HEK293 (cell line): Measurements from ENCODE around the gene SH3BP4.
A peak's percentile ranks its signal among the peaks of the same experiment; 100 is the strongest.

Experiments
- CTCF ChIA-PET: fragments of 350-600 bp; formaldehyde crosslinking; extraction: SDS; loops from one replicate; lab custom pipeline; 2021; ENCODE audit warnings: antibody characterized with exemption; lab: Yijun Ruan, JAX
- POLR2A ChIA-PET: fragments of 300-600 bp; formaldehyde crosslinking; extraction: SDS; loops from one replicate; lab custom pipeline; 2020; ENCODE audit warnings: antibody characterized with exemption, inconsistent platforms; lab: Yijun Ruan, JAX
- H3K27ac ChIP-seq: fragments of 200-500 bp; sonication (Bioruptor generic); 2 replicates; pipeline ENCODE4 v1.5.1; 2014; ENCODE audit warnings: low read depth, low read length, control low read depth, inconsistent platforms; ENCODE audit errors: extremely low read depth
- H3K36me3 ChIP-seq, 2 experiments: fragments of 200-500 bp in 1 of 2; sonication (Bioruptor generic) in 1 of 2; 1 replicate in 1 of 2; 2 replicates in 1 of 2; pipeline ENCODE4 v1.5.1; 2014 to 2017; ENCODE audit warnings: inconsistent platforms in 2 of 2, low read length in 2 of 2; ENCODE audit not compliant: control insufficient read depth in 2 of 2, insufficient read depth in 1 of 2
- H3K4me1 ChIP-seq: fragments of 200-500 bp; sonication (Bioruptor generic); 2 replicates; pipeline ENCODE4 v1.5.1; 2014; ENCODE audit warnings: mild to moderate bottlenecking, low read length, inconsistent platforms; ENCODE audit not compliant: control insufficient read depth, insufficient read depth
- H3K4me3 ChIP-seq: 2 replicates; pipeline ENCODE4 v1.5.1; 2011; ENCODE audit warnings: low read depth, mild to moderate bottlenecking, control low read depth, low read length, moderate library complexity
- H3K9me3 ChIP-seq: fragments of 200-500 bp; sonication (Bioruptor generic); 2 replicates; pipeline ENCODE4 v1.5.1; 2014; ENCODE audit warnings: low read depth, low read length, inconsistent platforms; ENCODE audit not compliant: control insufficient read depth, insufficient read depth
- GLI4 ChIP-seq: fragments of 450-650 bp; formaldehyde crosslinking; IDR thresholded peaks from 2 replicates; pipeline ENCODE4 v1.5.1; 2016; ENCODE audit warnings: missing biosample characterization, missing genetic modification characterization
- GLIS1 ChIP-seq: fragments of 450-650 bp; formaldehyde crosslinking; IDR thresholded peaks from 2 replicates; pipeline ENCODE4 v1.5.1; 2016; ENCODE audit warnings: missing biosample characterization, missing genetic modification characterization
- ZBTB21 ChIP-seq: fragments of 450-650 bp; formaldehyde crosslinking; IDR thresholded peaks from 2 replicates; pipeline ENCODE4 v1.5.1; 2017; ENCODE audit warnings: missing biosample characterization, missing genetic modification characterization
- ZFHX2 ChIP-seq: fragments of 450-650 bp; formaldehyde crosslinking; conservative IDR thresholded peaks from 2 replicates; pipeline ENCODE4 v1.5.1; 2016; ENCODE audit warnings: missing biosample characterization, missing genetic modification characterization
- ZNF169 ChIP-seq: fragments of 450-650 bp; formaldehyde crosslinking; IDR thresholded peaks from 2 replicates; pipeline ENCODE4 v1.5.1; 2016; ENCODE audit warnings: missing biosample characterization, missing genetic modification characterization
- ZNF184 ChIP-seq: fragments of 450-650 bp; IDR thresholded peaks from 2 replicates; pipeline ENCODE4 v1.5.1; 2018; ENCODE audit warnings: missing biosample characterization, mild to moderate bottlenecking, missing genetic modification characterization
- ZNF211 ChIP-seq: fragments of 450-650 bp; formaldehyde crosslinking; IDR thresholded peaks from 2 replicates; pipeline ENCODE4 v1.5.1; 2016; ENCODE audit warnings: low read depth, missing biosample characterization, missing genetic modification characterization
- ZNF214 ChIP-seq: fragments of 450-650 bp; formaldehyde crosslinking; IDR thresholded peaks from 2 replicates; pipeline ENCODE4 v1.5.1; 2017; ENCODE audit warnings: missing biosample characterization, mild to moderate bottlenecking, missing genetic modification characterization, borderline replicate concordance
- ZNF311 ChIP-seq: fragments of 450-650 bp; formaldehyde crosslinking; IDR thresholded peaks from 2 replicates; pipeline ENCODE4 v1.5.1; 2017; ENCODE audit warnings: missing biosample characterization, missing genetic modification characterization, borderline replicate concordance
- ZNF335 ChIP-seq: fragments of 450-650 bp; formaldehyde crosslinking; conservative IDR thresholded peaks from 2 replicates; pipeline ENCODE4 v1.5.1; 2016; ENCODE audit warnings: missing biosample characterization, missing genetic modification characterization
- ZNF48 ChIP-seq: fragments of 450-650 bp; formaldehyde crosslinking; IDR thresholded peaks from 2 replicates; pipeline ENCODE4 v1.5.1; 2016; ENCODE audit warnings: missing biosample characterization, missing genetic modification characterization
- ZNF510 ChIP-seq: fragments of 450-650 bp; formaldehyde crosslinking; IDR thresholded peaks from 2 replicates; pipeline ENCODE4 v1.5.1; 2018; ENCODE audit warnings: mild to moderate bottlenecking, missing genetic modification characterization, missing biosample characterization; ENCODE audit not compliant: insufficient replicate concordance
- ZNF585B ChIP-seq: fragments of 450-650 bp; formaldehyde crosslinking; IDR thresholded peaks from 2 replicates; pipeline ENCODE4 v1.5.1; 2016; ENCODE audit warnings: missing biosample characterization, missing genetic modification characterization
- ZNF600 ChIP-seq: fragments of 450-650 bp; formaldehyde crosslinking; IDR thresholded peaks from 2 replicates; pipeline ENCODE4 v1.5.1; 2016; ENCODE audit warnings: missing biosample characterization, missing genetic modification characterization
- ZNF660 ChIP-seq: fragments of 450-650 bp; IDR thresholded peaks from 2 replicates; pipeline ENCODE4 v1.5.1; 2018; ENCODE audit warnings: missing biosample characterization, mild to moderate bottlenecking, missing genetic modification characterization
- ZXDB ChIP-seq: fragments of 450-650 bp; formaldehyde crosslinking; IDR thresholded peaks from 2 replicates; pipeline ENCODE4 v1.5.1; 2016; ENCODE audit warnings: missing biosample characterization, missing genetic modification characterization
- TF ChIP-seq, protein P1 (sequence below): fragments of 450-650 bp; formaldehyde crosslinking; IDR thresholded peaks from 2 replicates; pipeline ENCODE4 v1.5.1; 2017; ENCODE audit warnings: missing biosample characterization, missing genetic modification characterization
- TF ChIP-seq, protein P2 (sequence below): fragments of 450-650 bp; formaldehyde crosslinking; optimal IDR thresholded peaks from 2 replicates; pipeline ENCODE3; 2016; ENCODE audit warnings: missing biosample characterization, mild to moderate bottlenecking, missing genetic modification characterization
- TF ChIP-seq, protein P3 (sequence below): fragments of 450-650 bp; formaldehyde crosslinking; IDR thresholded peaks from 2 replicates; pipeline ENCODE4 v1.5.1; 2016; ENCODE audit warnings: missing biosample characterization, missing genetic modification characterization, borderline replicate concordance
- TF ChIP-seq, protein P4 (sequence below): fragments of 450-650 bp; formaldehyde crosslinking; IDR thresholded peaks from 2 replicates; pipeline ENCODE4 v1.5.1; 2016; ENCODE audit warnings: missing biosample characterization, missing genetic modification characterization
- TF ChIP-seq, protein P5 (sequence below): fragments of 450-650 bp; formaldehyde crosslinking; IDR thresholded peaks from 2 replicates; pipeline ENCODE4 v1.5.1; 2016; ENCODE audit warnings: missing biosample characterization, missing genetic modification characterization
- TF ChIP-seq, protein P6 (sequence below): IDR thresholded peaks from 2 replicates; pipeline ENCODE4 v1.6.1; 2011; ENCODE audit warnings: mild to moderate bottlenecking, low read depth, low read length, borderline replicate concordance

Gene SH3BP4

DNA sequence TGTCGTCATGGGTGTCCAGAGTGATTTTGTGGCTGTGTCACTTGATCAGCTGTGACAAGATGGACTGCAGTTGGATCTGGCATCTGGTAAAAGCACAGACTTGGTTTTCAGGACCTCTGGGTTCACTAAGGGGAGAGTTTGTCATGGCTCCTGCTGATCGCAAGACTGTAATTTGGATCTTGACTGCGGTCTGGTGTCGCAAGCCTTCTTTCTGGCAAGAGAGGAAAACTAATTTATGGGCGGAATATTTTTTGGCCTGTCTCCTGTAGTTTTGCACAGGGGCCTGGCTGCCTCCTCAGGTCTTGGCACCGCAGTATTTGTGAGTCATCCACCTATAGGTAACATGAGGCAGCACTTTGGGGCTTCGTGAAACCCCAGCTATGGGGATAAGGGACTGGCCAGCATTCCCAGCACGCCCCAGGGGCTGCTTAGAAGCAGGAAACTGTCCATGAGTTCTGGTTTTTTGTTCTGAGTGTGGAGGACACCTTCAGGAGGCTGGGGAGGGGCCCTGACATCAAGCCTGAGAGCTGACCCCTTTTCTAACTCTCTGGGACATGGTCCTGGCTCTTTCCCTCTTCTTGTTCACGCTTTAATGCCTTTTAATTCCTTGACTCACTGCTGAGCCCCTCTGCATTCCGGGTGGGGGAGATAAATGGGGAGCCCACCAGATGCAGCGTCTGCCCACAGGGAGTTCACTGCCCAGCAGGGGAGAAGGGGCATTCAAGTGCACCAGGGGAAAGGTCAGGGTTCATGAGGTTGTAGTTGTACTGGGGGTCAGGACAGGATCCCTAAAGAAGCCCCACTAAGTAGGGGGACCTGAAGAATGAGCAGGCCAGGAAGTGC is 12.2 kb downstream of the SH3BP4 start:
- Histone ChIP-seq H3K4me3 (no peak overlapping the region), H3K4me1 (peaks cover 30% of the 10 kb centered on the region), H3K27ac (no peak overlapping the region; the same call in 1 of the 2 replicates), H3K36me3 (no peaks in the 10 kb centered on the region), H3K9me3 (no peaks in the 10 kb centered on the region)
- ChIA-PET CTCF (no interaction called here), POLR2A (no interaction called here)
- TF ChIP-seq ZNF311 (tag by site-specific recombination) (no peak), ZNF600 (tag by site-specific recombination) (peak; percentile 69), GLI4 (tag by site-specific recombination) (no peak), ZNF184 (tag by site-specific recombination) (no peak), ZNF335 (peak; percentile 13; the same call in 1 of the 2 replicates), ZFHX2 (no peak), ZBTB21 (tag by site-specific recombination) (peak; percentile 8; the same call in 1 of the 2 replicates), ZXDB (tag by site-specific recombination) (0 out of 2 replicates have a peak, but pooled peaks have one; percentile 25), ZNF211 (tag by site-specific recombination) (no peak), ZNF214 (tag by site-specific recombination) (no peak), ZNF585B (no peak), GLIS1 (tag by site-specific recombination) (no peak), ZNF660 (tag by site-specific recombination) (peak; percentile 64; the same call in 1 of the 2 replicates), ZNF169 (tag by site-specific recombination) (no peak), ZNF48 (tag by site-specific recombination) (no peak), ZNF510 (tag by site-specific recombination) (no peak)
- TF ChIP-seq, protein P1, sequence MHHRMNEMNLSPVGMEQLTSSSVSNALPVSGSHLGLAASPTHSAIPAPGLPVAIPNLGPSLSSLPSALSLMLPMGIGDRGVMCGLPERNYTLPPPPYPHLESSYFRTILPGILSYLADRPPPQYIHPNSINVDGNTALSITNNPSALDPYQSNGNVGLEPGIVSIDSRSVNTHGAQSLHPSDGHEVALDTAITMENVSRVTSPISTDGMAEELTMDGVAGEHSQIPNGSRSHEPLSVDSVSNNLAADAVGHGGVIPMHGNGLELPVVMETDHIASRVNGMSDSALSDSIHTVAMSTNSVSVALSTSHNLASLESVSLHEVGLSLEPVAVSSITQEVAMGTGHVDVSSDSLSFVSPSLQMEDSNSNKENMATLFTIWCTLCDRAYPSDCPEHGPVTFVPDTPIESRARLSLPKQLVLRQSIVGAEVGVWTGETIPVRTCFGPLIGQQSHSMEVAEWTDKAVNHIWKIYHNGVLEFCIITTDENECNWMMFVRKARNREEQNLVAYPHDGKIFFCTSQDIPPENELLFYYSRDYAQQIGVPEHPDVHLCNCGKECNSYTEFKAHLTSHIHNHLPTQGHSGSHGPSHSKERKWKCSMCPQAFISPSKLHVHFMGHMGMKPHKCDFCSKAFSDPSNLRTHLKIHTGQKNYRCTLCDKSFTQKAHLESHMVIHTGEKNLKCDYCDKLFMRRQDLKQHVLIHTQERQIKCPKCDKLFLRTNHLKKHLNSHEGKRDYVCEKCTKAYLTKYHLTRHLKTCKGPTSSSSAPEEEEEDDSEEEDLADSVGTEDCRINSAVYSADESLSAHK (tag by site-specific recombination): peak; percentile 86
- TF ChIP-seq, protein P2, sequence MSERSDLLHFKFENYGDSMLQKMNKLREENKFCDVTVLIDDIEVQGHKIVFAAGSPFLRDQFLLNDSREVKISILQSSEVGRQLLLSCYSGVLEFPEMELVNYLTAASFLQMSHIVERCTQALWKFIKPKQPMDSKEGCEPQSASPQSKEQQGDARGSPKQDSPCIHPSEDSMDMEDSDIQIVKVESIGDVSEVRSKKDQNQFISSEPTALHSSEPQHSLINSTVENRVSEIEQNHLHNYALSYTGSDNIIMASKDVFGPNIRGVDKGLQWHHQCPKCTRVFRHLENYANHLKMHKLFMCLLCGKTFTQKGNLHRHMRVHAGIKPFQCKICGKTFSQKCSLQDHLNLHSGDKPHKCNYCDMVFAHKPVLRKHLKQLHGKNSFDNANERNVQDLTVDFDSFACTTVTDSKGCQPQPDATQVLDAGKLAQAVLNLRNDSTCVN (tag by site-specific recombination): no peak
- TF ChIP-seq, protein P3, sequence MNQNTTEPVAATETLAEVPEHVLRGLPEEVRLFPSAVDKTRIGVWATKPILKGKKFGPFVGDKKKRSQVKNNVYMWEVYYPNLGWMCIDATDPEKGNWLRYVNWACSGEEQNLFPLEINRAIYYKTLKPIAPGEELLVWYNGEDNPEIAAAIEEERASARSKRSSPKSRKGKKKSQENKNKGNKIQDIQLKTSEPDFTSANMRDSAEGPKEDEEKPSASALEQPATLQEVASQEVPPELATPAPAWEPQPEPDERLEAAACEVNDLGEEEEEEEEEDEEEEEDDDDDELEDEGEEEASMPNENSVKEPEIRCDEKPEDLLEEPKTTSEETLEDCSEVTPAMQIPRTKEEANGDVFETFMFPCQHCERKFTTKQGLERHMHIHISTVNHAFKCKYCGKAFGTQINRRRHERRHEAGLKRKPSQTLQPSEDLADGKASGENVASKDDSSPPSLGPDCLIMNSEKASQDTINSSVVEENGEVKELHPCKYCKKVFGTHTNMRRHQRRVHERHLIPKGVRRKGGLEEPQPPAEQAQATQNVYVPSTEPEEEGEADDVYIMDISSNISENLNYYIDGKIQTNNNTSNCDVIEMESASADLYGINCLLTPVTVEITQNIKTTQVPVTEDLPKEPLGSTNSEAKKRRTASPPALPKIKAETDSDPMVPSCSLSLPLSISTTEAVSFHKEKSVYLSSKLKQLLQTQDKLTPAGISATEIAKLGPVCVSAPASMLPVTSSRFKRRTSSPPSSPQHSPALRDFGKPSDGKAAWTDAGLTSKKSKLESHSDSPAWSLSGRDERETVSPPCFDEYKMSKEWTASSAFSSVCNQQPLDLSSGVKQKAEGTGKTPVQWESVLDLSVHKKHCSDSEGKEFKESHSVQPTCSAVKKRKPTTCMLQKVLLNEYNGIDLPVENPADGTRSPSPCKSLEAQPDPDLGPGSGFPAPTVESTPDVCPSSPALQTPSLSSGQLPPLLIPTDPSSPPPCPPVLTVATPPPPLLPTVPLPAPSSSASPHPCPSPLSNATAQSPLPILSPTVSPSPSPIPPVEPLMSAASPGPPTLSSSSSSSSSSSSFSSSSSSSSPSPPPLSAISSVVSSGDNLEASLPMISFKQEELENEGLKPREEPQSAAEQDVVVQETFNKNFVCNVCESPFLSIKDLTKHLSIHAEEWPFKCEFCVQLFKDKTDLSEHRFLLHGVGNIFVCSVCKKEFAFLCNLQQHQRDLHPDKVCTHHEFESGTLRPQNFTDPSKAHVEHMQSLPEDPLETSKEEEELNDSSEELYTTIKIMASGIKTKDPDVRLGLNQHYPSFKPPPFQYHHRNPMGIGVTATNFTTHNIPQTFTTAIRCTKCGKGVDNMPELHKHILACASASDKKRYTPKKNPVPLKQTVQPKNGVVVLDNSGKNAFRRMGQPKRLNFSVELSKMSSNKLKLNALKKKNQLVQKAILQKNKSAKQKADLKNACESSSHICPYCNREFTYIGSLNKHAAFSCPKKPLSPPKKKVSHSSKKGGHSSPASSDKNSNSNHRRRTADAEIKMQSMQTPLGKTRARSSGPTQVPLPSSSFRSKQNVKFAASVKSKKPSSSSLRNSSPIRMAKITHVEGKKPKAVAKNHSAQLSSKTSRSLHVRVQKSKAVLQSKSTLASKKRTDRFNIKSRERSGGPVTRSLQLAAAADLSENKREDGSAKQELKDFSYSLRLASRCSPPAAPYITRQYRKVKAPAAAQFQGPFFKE (tag by site-specific recombination): no peak
- TF ChIP-seq, protein P4, sequence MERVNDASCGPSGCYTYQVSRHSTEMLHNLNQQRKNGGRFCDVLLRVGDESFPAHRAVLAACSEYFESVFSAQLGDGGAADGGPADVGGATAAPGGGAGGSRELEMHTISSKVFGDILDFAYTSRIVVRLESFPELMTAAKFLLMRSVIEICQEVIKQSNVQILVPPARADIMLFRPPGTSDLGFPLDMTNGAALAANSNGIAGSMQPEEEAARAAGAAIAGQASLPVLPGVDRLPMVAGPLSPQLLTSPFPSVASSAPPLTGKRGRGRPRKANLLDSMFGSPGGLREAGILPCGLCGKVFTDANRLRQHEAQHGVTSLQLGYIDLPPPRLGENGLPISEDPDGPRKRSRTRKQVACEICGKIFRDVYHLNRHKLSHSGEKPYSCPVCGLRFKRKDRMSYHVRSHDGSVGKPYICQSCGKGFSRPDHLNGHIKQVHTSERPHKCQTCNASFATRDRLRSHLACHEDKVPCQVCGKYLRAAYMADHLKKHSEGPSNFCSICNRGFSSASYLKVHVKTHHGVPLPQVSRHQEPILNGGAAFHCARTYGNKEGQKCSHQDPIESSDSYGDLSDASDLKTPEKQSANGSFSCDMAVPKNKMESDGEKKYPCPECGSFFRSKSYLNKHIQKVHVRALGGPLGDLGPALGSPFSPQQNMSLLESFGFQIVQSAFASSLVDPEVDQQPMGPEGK (tag by site-specific recombination): 0 out of 2 replicates have a peak, but pooled peaks have one; percentile 38
- TF ChIP-seq, protein P5, sequence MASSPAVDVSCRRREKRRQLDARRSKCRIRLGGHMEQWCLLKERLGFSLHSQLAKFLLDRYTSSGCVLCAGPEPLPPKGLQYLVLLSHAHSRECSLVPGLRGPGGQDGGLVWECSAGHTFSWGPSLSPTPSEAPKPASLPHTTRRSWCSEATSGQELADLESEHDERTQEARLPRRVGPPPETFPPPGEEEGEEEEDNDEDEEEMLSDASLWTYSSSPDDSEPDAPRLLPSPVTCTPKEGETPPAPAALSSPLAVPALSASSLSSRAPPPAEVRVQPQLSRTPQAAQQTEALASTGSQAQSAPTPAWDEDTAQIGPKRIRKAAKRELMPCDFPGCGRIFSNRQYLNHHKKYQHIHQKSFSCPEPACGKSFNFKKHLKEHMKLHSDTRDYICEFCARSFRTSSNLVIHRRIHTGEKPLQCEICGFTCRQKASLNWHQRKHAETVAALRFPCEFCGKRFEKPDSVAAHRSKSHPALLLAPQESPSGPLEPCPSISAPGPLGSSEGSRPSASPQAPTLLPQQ: no peak
- TF ChIP-seq, protein P6, sequence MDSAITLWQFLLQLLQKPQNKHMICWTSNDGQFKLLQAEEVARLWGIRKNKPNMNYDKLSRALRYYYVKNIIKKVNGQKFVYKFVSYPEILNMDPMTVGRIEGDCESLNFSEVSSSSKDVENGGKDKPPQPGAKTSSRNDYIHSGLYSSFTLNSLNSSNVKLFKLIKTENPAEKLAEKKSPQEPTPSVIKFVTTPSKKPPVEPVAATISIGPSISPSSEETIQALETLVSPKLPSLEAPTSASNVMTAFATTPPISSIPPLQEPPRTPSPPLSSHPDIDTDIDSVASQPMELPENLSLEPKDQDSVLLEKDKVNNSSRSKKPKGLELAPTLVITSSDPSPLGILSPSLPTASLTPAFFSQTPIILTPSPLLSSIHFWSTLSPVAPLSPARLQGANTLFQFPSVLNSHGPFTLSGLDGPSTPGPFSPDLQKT: no peak
